Type B pancreatic cell (in vitro differentiated cells): ENCODE measurements around the gene SLC43A3. TPM values are rescaled to one million over a fixed set of nuclear protein-coding genes. Genes with fewer than 3 reads are reported as not detected.

ENCODE experiments used
- DNase-seq: peaks from one replicate; pipeline ENCODE4 v3.0.0; 2021; ENCODE audit warnings: mixed read lengths; ENCODE audit not compliant: unreplicated experiment; ENCODE audit errors: extremely low spot score
- H3K27ac Mint-ChIP-seq: 2 replicates; pipeline ENCODE4 v1.8.0; 2021; ENCODE audit warnings: mild to moderate bottlenecking, mixed read lengths
- H3K27me3 Mint-ChIP-seq: 2 replicates; pipeline ENCODE4 v1.8.0; 2021; ENCODE audit warnings: mixed read lengths
- H3K36me3 Mint-ChIP-seq: 2 replicates; pipeline ENCODE4 v1.8.0; 2021; ENCODE audit warnings: mixed read lengths
- H3K4me1 Mint-ChIP-seq: one replicate; pipeline ENCODE4 v1.8.0; 2021; ENCODE audit warnings: mixed read lengths; ENCODE audit not compliant: unreplicated experiment
- H3K4me3 Mint-ChIP-seq: 2 replicates; pipeline ENCODE4 v1.8.0; 2021; ENCODE audit warnings: mild to moderate bottlenecking, mixed read lengths
- H3K9me3 Mint-ChIP-seq: 2 replicates; pipeline ENCODE4 v1.8.0; 2021; ENCODE audit warnings: mixed read lengths
- CTCF ChIP-seq: fragments of 200-600 bp; sonication (generic); conservative IDR thresholded peaks from 2 replicates; pipeline ENCODE4 v1.5.0; 2021; ENCODE audit warnings: antibody characterized with exemption, mild to moderate bottlenecking
- total RNA-seq: library from RNA; stranded (reverse); gene quantifications from 2 replicates; pipeline ENCODE4 v1.2.1, GENCODE V29; 2021; ENCODE audit warnings: low replicate concordance

SLC43A3 gene
- total RNA-seq, 1 donor from 2014 or later: 20.4 TPM

GRCh38 chr11:57395905-57396623, 30.9 kb downstream of the SLC43A3 start:
- Mint-ChIP-seq H3K36me3 (no peaks in the 10 kb centered on the region), H3K4me3 (no peak overlapping the region), H3K27me3 (peaks cover 19% of the 10 kb centered on the region), H3K4me1 (no peaks in the 10 kb centered on the region), H3K27ac (no peak overlapping the region), H3K9me3 (no peaks in the 10 kb centered on the region)
- no peak for TF ChIP-seq CTCF
- DNase-seq: no peak

- Mint-ChIP-seq H3K4me1 (no peaks in the 10 kb centered on the region), H3K9me3 (no peaks in the 10 kb centered on the region), H3K27ac (no peak overlapping the region), H3K4me3 (no peak overlapping the region), H3K36me3 (no peaks in the 10 kb centered on the region), H3K27me3 (peaks cover 33% of the 10 kb centered on the region)
- no peak for DNase-seq
- no peak for TF ChIP-seq CTCF
Measured at GRCh38 chr11:57394203-57394965, 32.5 kb downstream of the SLC43A3 start.

GRCh38 chr11:57392763-57393105, 34.2 kb downstream of the SLC43A3 start:
- no peaks in the 10 kb centered on the region for H3K4me1 Mint-ChIP-seq
- H3K27ac Mint-ChIP-seq: no peak overlapping the region
- no peaks in the 10 kb centered on the region for H3K36me3 Mint-ChIP-seq
- H3K4me3 Mint-ChIP-seq: no peak overlapping the region
- H3K9me3 Mint-ChIP-seq: no peaks in the 10 kb centered on the region
- H3K27me3 Mint-ChIP-seq: peaks cover 38% of the 10 kb centered on the region
- no peak for DNase-seq
- no peak for TF ChIP-seq CTCF

GRCh38 chr11:57392066-57392762, 34.7 kb downstream of the SLC43A3 start:
- H3K36me3 Mint-ChIP-seq: no peaks in the 10 kb centered on the region
- H3K4me3 Mint-ChIP-seq: no peak overlapping the region
- H3K27ac Mint-ChIP-seq: no peak overlapping the region
- H3K27me3 Mint-ChIP-seq: peaks cover 38% of the 10 kb centered on the region
- DNase-seq: no peak
- no peak for TF ChIP-seq CTCF
- no peaks in the 10 kb centered on the region for H3K4me1 Mint-ChIP-seq
- no peaks in the 10 kb centered on the region for H3K9me3 Mint-ChIP-seq

- Mint-ChIP-seq H3K27ac (no peak overlapping the region), H3K9me3 (no peaks in the 10 kb centered on the region), H3K4me3 (no peak overlapping the region), H3K27me3 (peaks cover 39% of the 10 kb centered on the region), H3K4me1 (no peaks in the 10 kb centered on the region), H3K36me3 (no peaks in the 10 kb centered on the region)
- no peak for DNase-seq
- no peak for TF ChIP-seq CTCF
Measured at GRCh38 chr11:57391539-57391938, 35.4 kb downstream of the SLC43A3 start.
